Measurements from ENCODE around the gene M1AP.

DNA sequence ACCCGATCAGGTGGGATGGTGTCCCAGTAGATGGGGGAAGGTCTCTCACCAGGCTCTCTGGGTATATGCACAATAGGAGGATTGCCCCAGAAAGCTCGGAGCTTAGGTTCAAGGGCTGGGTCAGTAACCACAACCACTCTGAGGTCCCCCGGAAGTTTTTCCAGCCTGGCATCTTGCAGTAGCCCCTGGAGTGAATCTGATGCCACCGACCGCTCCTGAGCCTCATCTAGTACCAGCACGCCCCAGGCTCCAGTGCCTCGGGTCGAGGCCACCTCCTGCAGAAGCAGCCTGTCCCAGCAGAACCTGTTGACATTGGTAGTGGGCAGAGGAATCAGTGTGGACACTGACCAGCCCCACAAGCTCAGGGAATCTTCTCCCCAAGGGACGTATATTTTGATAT, 124.1 kb downstream of the M1AP start:
- TF ChIP-seq, protein P1, sequence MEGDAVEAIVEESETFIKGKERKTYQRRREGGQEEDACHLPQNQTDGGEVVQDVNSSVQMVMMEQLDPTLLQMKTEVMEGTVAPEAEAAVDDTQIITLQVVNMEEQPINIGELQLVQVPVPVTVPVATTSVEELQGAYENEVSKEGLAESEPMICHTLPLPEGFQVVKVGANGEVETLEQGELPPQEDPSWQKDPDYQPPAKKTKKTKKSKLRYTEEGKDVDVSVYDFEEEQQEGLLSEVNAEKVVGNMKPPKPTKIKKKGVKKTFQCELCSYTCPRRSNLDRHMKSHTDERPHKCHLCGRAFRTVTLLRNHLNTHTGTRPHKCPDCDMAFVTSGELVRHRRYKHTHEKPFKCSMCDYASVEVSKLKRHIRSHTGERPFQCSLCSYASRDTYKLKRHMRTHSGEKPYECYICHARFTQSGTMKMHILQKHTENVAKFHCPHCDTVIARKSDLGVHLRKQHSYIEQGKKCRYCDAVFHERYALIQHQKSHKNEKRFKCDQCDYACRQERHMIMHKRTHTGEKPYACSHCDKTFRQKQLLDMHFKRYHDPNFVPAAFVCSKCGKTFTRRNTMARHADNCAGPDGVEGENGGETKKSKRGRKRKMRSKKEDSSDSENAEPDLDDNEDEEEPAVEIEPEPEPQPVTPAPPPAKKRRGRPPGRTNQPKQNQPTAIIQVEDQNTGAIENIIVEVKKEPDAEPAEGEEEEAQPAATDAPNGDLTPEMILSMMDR (IDR thresholded peaks at IDR 0.05): no peak
- TF ChIP-seq POLR2A (IDR thresholded peaks at IDR 0.05) (no peak), EP300 (IDR thresholded peaks at IDR 0.05) (no peak)
